ENCODE results near the gene RIN2. TPM values are rescaled to one million over a fixed set of nuclear protein-coding genes. Genes with fewer than 3 reads are reported as not detected.
A peak's percentile ranks its signal among the peaks of the same experiment; 100 is the strongest.

RIN2 gene
- total RNA-seq, 4 donors from 2014 or later: 17.9 to 30.9 (median 22.6) TPM

- Histone ChIP-seq H3K4me1 (peaks cover 35 to 39% of the 10 kb centered on the region in 2 donors), H3K4me3 (no peak overlapping the region), H3K9me3 (no peaks in the 10 kb centered on the region), H3K27ac (peak overlapping the region in 3 of 4 donors; percentile 97 to 99 (median 98)), H3K36me3 (no peaks in the 10 kb centered on the region), H3K27me3 (no peaks in the 10 kb centered on the region)
- intact Hi-C loops (cut with DNase I; ENCODE audit: low total_unique reads) (no loop called here), in situ Hi-C loops (cut with MboI; ENCODE audit: low sequenced_read_pairs in 4 of 4) (no loop called here)
- TF ChIP-seq CTCF (IDR thresholded peaks at IDR 0.05 in 4 of 5, conservative IDR thresholded peaks at IDR 0.05 in 1 of 5): no peak
- no peak for TF ChIP-seq POLR2A (IDR thresholded peaks at IDR 0.05)
- ATAC-seq (no peak), DNase-seq (no peak)
Measured at GRCh38 chr20:19761326-19761725, 3.3 kb downstream of the RIN2 start.

DNA sequence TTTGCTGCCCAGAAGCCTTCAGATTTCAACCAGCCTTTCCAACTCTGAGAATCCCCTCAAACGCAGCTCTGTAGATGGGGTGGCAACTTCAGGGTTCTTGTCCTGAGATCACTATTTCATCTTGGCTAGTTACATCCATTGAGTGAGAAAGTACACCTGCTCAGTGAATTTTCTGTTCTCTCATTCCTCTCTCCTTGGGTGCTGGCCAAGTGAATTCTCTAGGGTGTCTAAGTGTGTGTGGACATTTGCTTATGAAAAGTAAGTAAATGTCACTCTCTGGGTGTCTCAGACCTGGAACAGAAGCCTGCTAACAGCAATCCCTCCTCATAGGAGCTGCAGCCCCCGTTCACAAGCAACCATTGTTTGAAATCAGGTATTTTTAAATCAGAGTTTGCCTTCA is 3.8 kb downstream of the RIN2 start:
- no peaks in the 10 kb centered on the region for H3K36me3 ChIP-seq
- intact Hi-C loops (cut with DNase I; ENCODE audit: low total_unique reads): no loop called here
- no peaks in the 10 kb centered on the region for H3K9me3 ChIP-seq
- no peaks in the 10 kb centered on the region for H3K27me3 ChIP-seq
- no peak for TF ChIP-seq POLR2A (IDR thresholded peaks at IDR 0.05)
- TF ChIP-seq CTCF (IDR thresholded peaks at IDR 0.05 in 4 of 5, conservative IDR thresholded peaks at IDR 0.05 in 1 of 5): no peak
- H3K27ac ChIP-seq: peak overlapping the region in 2 of 4 donors; percentile 0 to 99
- H3K4me1 ChIP-seq: peaks cover 32 to 37% of the 10 kb centered on the region in 2 donors
- DNase-seq (no peak), ATAC-seq (no peak)
- H3K4me3 ChIP-seq: no peak overlapping the region
- in situ Hi-C loops (cut with MboI; ENCODE audit: low sequenced_read_pairs in 4 of 4): no loop called here

DNA sequence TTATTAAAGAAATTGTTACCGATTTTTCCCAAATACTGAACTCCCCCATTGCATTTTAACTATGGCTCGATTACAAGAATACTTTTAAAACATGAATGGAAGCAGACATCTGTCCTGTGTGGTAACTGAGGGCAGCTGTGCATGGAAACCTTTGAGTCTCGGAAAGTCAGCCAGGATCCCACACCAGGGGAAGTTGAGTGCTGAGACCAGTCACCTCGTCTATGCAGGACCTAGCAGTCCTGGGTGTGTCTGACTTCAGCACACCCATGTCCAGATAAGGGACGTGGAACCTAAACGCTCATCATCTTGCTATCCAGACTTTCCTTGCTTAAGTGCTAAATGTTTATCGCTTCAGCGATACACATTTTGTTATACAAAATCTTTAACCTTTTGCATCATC is 6.1 kb downstream of the RIN2 start:
- H3K9me3 ChIP-seq: no peaks in the 10 kb centered on the region
- no peaks in the 10 kb centered on the region for H3K36me3 ChIP-seq
- H3K4me3 ChIP-seq: no peak overlapping the region
- H3K27ac ChIP-seq: no peak overlapping the region
- in situ Hi-C loops (cut with MboI; ENCODE audit: low sequenced_read_pairs in 4 of 4) (no loop called here), intact Hi-C loops (cut with DNase I; ENCODE audit: low total_unique reads) (no loop called here)
- ATAC-seq (no peak), DNase-seq (no peak)
- H3K27me3 ChIP-seq: no peaks in the 10 kb centered on the region
- peaks cover 29 to 34% of the 10 kb centered on the region in 2 donors for H3K4me1 ChIP-seq
- no peak for TF ChIP-seq CTCF (IDR thresholded peaks at IDR 0.05 in 4 of 5, conservative IDR thresholded peaks at IDR 0.05 in 1 of 5)

DNA sequence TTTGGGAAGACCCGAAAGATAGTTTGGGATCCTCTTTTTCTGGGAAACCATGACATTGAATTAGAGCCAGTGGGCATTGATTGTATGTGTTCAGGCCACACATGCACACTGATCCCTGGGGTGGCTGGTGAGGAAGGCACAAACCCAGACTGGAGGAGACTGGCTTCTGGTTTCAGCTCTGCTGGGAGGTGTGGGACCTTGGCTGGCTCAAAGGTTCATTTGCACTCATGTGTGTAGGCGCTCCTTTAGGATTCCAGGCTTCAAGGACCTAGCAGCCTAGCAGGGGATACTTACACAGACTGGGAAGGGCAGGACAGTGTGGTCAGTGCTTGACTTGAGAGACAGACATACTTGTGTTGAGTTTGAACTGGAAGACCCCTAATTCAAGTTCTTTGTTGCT is 7.2 kb downstream of the RIN2 start:
- peaks cover 28 to 32% of the 10 kb centered on the region in 2 donors for H3K4me1 ChIP-seq
- no peaks in the 10 kb centered on the region for H3K9me3 ChIP-seq
- no peak for TF ChIP-seq POLR2A (IDR thresholded peaks at IDR 0.05)
- no peak for TF ChIP-seq CTCF (IDR thresholded peaks at IDR 0.05 in 4 of 5, conservative IDR thresholded peaks at IDR 0.05 in 1 of 5)
- in situ Hi-C loops (cut with MboI; ENCODE audit: low sequenced_read_pairs in 4 of 4): no loop called here
- no peak overlapping the region for H3K4me3 ChIP-seq
- ATAC-seq: no peak
- H3K36me3 ChIP-seq: no peaks in the 10 kb centered on the region
- H3K27me3 ChIP-seq: no peaks in the 10 kb centered on the region
- intact Hi-C loops (cut with DNase I; ENCODE audit: low total_unique reads): no loop called here
- DNase-seq: no peak
- no peak overlapping the region for H3K27ac ChIP-seq

GRCh38 chr20:19765913-19766312 is 7.9 kb downstream of the RIN2 start:
- Histone ChIP-seq H3K27me3 (no peaks in the 10 kb centered on the region), H3K4me1 (peaks cover 22 to 25% of the 10 kb centered on the region in 2 donors), H3K27ac (no peak overlapping the region), H3K36me3 (no peaks in the 10 kb centered on the region), H3K4me3 (no peak overlapping the region), H3K9me3 (no peaks in the 10 kb centered on the region)
- intact Hi-C loops (cut with DNase I; ENCODE audit: low total_unique reads): no loop called here
- in situ Hi-C loops (cut with MboI; ENCODE audit: low sequenced_read_pairs in 4 of 4): no loop called here
- TF ChIP-seq POLR2A (IDR thresholded peaks at IDR 0.05): no peak
- TF ChIP-seq CTCF (IDR thresholded peaks at IDR 0.05 in 4 of 5, conservative IDR thresholded peaks at IDR 0.05 in 1 of 5): no peak
- DNase-seq: no peak
- no peak for ATAC-seq

Data from gastrocnemius medialis (tissue), 4 donors.